ENCODE results near the gene BLMH.

The BLMH gene

GRCh38 chr17:30291543-30292285 is at the start of gene BLMH:
Gene BLMH, minus strand, starts transcription at chr17:30291944. Its CDS starts 125 bp downstream, at chr17:30291819.
- peak; percentile 75 to 76 for DNase-seq

DNA sequence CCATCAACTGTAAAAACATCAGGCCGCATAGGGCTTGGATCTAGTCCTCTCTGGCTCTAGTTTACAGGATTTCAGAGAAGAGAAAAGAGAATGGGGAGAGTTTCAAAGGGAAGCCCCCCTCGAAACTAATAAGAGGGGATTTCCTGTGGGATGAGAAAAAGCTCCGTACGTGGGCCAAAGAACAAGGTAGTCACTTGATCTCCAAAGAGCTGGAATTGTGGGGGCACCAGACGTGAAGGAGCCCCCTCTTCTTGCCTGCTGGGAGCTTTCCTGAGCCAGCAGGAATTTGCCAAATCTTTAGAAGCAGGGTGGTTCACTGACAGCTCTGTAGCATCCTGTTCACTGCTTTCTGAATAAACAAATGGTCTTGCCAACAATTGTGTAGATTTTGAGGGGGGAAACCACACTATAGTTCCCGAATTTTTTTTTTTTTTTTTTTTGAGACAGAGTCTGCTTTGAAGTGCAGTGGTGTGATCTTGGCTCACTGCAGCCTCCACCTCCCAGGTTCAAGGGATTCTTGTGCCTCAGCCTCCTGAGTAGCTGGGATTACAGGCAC is 49.1 kb upstream of the BLMH start:
- DNase-seq, result no peak

DNA sequence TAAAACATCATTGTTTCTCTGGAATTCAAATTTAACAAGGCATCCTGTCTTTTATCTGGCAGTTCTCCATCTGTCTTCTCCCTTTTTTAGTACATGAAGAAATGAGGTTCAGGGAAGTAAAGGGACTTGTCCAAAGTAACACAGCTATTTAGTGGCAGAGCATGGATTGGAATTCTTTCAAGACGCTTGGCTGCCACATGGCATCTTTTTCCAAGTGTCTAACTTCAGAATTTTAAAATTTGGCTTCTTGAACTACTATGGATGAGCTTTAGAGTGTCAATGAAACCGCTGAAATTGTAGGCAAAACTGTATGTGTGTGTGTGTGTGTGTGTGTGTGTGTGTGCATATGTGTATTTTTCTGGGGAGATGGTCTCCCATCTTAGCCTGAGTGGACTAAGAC is 47.3 kb upstream of the BLMH start:
- no peak for DNase-seq

GRCh38 chr17:30337393-30337999 is 45.8 kb upstream of the BLMH start:
- DNase-seq, result no peak

DNA sequence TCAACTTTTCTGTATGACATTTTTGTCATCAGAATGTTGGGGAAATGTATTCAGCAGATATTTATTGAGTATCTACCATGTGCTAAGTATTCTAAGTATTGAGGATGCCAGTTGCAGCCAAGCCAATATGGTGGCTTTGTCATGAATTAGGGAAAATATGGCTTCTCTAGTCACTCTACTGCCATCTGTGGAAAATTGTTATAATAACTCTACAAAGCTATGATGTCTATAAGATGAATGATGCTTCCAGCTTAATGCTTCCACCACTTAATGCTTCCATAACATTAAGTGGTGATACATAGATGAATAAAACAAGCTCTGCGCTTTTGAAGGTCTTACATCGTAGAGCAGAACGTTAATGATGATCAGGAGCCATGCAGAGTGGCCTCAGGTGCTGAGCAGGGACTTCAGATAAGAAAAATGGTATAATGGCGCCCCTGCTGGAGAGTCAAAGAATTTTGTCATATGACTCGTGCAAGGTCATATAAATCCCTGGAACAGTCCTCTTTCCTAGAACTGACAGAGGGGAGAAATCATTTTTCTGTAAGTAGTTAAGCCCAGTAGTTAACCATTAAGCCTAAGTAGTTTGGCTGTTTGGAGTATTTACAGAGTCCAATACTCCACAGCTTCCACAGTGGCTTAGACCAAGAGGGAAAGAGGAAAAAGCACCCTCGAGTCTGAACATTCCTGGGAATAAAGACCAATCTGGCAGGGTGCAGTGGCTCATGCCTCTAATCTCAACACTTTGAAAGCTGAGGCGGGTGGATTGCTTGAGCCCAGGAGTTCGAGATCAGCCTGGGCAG is 44.8 kb upstream of the BLMH start:
- DNase-seq, result peak; percentile 56 to 62

- DNase-seq, result no peak
These were observed 42.7 kb upstream of the BLMH start for GRCh38 chr17:30334421-30334820.

DNA sequence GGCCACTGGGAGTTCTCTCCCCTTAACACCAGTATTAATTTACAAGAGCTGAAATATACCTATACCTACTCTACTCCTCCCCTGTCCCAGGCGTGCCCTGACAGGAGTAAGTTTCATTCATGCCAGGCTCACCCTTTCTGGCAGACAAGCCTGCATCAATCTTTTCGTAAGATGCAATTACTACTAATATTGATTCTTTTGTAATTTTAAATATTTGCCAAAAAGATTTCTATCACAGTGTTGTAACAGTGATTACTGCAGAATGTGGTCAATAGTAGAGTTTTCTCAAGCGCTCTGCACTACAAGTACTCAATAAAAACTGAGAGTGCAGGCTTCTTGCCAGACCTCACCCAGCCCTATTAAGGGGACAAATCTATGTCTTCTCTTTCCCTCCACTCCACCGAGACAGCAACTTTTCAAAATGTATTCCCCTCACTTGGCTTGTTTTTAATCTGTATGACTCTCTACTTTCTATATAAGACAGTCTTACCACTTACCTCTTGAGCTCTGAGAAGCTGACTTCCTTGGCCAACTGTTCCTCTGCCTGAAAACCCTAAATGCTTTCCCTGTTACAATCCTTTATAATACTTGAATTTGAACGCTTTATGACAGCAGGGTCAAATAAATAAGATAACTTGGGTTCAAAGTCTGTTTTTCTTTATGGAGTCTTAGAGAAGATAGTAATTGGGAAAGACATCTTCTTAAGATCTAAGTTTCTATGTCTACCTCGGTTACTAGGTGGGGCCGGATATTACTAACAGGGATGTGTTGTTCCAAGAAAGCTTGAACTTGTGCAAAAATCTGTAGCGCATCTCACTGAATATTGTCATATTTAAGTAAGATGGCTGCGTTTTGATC is 42.0 kb upstream of the BLMH start, which contains the start of gene TMIGD1:
Gene TMIGD1, minus strand, starts transcription at position 555 of the 858 bp plus-strand sequence. CDS start 1,924 bp downstream, outside the sequence.
- DNase-seq, result no peak

DNA sequence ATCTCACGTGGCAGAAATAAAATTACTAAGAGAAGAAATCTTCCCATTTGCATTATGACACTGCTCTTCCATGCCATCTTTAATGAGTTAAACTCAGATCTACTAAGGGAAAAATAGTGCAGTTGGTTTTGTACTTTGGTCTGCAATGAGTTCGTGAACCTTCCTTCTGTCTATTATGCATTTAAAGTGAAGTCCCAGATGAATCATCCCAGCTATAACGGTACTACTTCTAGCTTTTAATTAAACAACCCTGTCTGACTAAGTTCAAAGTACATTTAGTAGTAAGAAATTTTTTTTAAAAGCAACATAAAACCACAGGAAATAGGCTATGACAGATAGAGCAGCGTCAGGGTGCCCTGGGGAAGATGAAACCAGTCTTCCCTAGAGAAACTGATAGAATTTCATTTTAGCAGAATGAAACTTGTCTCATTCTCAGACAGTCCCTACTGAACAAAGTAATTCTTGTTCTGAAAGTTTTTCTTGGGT is 40.4 kb upstream of the BLMH start:
- no peak for DNase-seq

DNA sequence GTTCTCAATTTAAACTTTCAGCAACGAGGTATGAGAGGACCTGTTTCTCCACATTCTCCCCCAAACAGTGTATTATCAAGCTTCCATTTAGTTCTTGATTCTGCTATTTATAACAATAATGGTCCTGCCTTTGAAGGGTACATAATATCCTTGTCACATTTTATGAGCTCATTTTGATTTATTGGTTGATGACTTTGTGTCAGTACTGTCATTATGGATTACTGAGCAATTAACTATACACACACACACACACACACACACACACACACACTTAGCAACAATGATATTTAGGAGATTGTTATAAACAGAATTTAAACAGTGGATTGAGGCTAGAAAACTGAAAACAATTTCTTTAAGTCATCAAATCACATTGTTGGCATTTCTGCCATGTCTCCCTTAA is 35.1 kb upstream of the BLMH start:
- no peak for DNase-seq

- no peak for DNase-seq
These were observed 33.0 kb upstream of the BLMH start for GRCh38 chr17:30324723-30325122.

- DNase-seq, result no peak
These were observed 32.2 kb upstream of the BLMH start for GRCh38 chr17:30323895-30324319.

DNA sequence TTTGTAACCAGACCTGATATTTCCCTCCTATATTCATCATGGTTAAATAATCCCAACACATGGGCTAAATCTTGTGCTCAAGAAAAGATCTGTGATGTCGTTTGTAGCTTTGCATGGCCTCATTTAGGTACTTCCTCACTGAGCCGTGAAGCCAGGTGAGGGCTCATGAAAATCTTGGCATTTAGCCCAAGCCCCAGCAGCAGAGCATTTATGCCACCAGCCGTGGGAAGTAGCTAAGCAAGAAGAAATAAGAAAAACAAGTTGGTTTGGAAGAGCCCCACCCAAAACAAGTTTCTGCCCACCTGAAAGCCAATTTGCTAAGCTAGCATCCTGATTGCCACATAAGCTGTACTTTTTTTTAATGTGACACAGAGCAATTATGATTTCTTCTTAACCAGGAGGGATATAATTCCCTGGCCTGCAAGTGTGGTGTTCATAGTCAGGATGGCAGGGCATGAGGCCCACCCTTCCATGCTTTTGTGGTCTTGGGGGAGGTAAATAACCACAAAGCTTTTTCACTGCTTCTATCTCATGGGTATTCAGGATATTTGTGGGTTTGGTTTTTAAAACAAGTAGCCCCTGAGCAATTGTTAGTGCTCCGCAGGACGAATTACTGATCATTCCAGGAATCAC is 31.6 kb upstream of the BLMH start:
- DNase-seq, result no peak

GRCh38 chr17:30321314-30321713 is 29.6 kb upstream of the BLMH start:
- no peak for DNase-seq

DNA sequence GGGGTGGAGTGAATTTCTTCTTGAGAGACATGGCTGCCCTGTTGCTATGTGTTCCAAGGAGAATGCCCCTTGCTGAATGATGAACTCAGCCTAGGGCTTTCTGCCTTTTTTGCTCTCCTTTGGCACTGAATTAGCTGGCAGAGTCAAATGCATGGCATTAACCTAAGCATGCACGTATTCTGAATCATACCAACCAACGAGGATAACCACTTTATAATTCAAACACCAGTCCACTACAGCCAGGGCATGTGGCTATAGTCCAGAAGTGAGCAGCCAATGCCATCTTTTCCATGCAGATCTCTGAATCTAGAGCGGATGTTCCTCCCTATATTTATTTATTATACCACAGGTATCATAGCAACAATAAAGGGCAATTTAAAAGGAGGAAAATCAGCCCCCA is 26.4 kb upstream of the BLMH start:
- no peak for DNase-seq

GRCh38 chr17:30316736-30317135 is 25.0 kb upstream of the BLMH start:
- DNase-seq, result no peak

- no peak for DNase-seq
These were observed 23.4 kb upstream of the BLMH start for GRCh38 chr17:30315106-30315505.

GRCh38 chr17:30314474-30314873 is 22.7 kb upstream of the BLMH start:
- no peak for DNase-seq

GRCh38 chr17:30312226-30312625 is 20.5 kb upstream of the BLMH start:
- no peak for DNase-seq

- DNase-seq, result no peak
These were observed 18.8 kb upstream of the BLMH start for GRCh38 chr17:30310562-30310961.

DNA sequence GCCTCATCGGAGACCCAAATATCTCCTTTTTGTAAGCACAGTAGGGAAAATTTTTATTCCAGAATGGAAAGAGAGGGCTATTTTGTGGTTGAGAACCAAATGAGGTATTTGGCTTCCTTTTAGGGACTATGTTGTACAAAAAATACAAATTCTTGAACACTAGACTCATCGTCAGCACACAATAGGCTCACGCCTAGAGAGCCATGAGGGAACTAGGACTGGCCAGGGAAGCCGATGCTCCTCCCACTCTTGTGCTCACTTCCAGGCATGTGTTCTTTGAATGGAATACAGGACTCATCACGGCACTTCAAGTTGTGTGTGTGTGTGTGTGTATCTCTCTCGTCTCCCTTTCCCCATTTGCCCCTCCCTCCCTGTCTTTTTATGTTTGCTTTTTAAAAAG is 17.8 kb upstream of the BLMH start:
- DNase-seq, result no peak

GRCh38 chr17:30308406-30308805 is 16.7 kb upstream of the BLMH start:
- DNase-seq, result no peak

- no peak for DNase-seq
These were observed 13.0 kb upstream of the BLMH start for GRCh38 chr17:30304778-30305177.
